Progenitor cell of endocrine pancreas (in vitro differentiated cells): ENCODE results near the gene SART1. TPM values are rescaled to one million over a fixed set of nuclear protein-coding genes. Genes with fewer than 3 reads are reported as not detected.

ENCODE experiments used
- DNase-seq: peaks from one replicate; pipeline ENCODE4 v3.0.0; 2021; ENCODE audit warnings: low spot score; ENCODE audit not compliant: unreplicated experiment
- H3K27ac Mint-ChIP-seq: 2 replicates; pipeline ENCODE4 v1.8.0; 2021; ENCODE audit warnings: mild to moderate bottlenecking, moderate library complexity, mixed read lengths
- H3K27me3 Mint-ChIP-seq: 2 replicates; pipeline ENCODE4 v1.8.0; 2021; ENCODE audit warnings: mixed read lengths
- H3K36me3 Mint-ChIP-seq: 2 replicates; pipeline ENCODE4 v1.8.0; 2022; ENCODE audit warnings: mixed read lengths; ENCODE audit not compliant: insufficient read depth
- H3K4me1 Mint-ChIP-seq: 2 replicates; pipeline ENCODE4 v1.8.0; 2021; ENCODE audit warnings: low read depth, mixed read lengths
- H3K4me3 Mint-ChIP-seq: 2 replicates; pipeline ENCODE4 v1.8.0; 2021; ENCODE audit warnings: low read depth, mild to moderate bottlenecking, moderate library complexity, mixed read lengths
- H3K9me3 Mint-ChIP-seq: 2 replicates; pipeline ENCODE4 v1.8.0; 2021; ENCODE audit warnings: low read depth, mixed read lengths
- CTCF ChIP-seq: fragments of 200-600 bp; sonication (generic); IDR thresholded peaks from one replicate; pipeline ENCODE4 v1.5.0; 2021; ENCODE audit warnings: antibody characterized with exemption, mild to moderate bottlenecking; ENCODE audit not compliant: unreplicated experiment
- total RNA-seq: library from RNA; stranded (reverse); gene quantifications from 2 replicates; pipeline ENCODE4 v1.2.1, GENCODE V29; 2021

Gene SART1
- total RNA-seq, 1 donor from 2014 or later: 53.1 TPM

GRCh38 chr11:65979261-65979759, 17.8 kb downstream of the SART1 start:
- H3K27me3 Mint-ChIP-seq: no peaks in the 10 kb centered on the region
- peaks cover 6% of the 10 kb centered on the region for H3K36me3 Mint-ChIP-seq

GRCh38 chr11:65981101-65981740, 19.7 kb downstream of the SART1 start:
- Mint-ChIP-seq H3K27me3 (no peaks in the 10 kb centered on the region), H3K36me3 (peaks cover 2% of the 10 kb centered on the region), H3K4me3 (no peak overlapping the region), H3K27ac (no peak overlapping the region), H3K9me3 (no peaks in the 10 kb centered on the region), H3K4me1 (no peaks in the 10 kb centered on the region)
- no peak for TF ChIP-seq CTCF
- no peak for DNase-seq

More at GRCh38 chr11:65979261-65979759, 17.8 kb downstream of the SART1 start:
- DNase-seq: no peak
- TF ChIP-seq CTCF: no peak
- Mint-ChIP-seq H3K4me1 (no peaks in the 10 kb centered on the region), H3K27ac (no peak overlapping the region), H3K4me3 (no peak overlapping the region), H3K9me3 (no peaks in the 10 kb centered on the region)

GRCh38 chr11:65981972-65982823, 20.7 kb downstream of the SART1 start:
- no peaks in the 10 kb centered on the region for H3K27me3 Mint-ChIP-seq
- no peak overlapping the region for H3K4me3 Mint-ChIP-seq

GRCh38 chr11:65982824-65983588, 21.5 kb downstream of the SART1 start:
- H3K36me3 Mint-ChIP-seq: peaks cover 2% of the 10 kb centered on the region
- no peak overlapping the region for H3K27ac Mint-ChIP-seq
- H3K9me3 Mint-ChIP-seq: no peaks in the 10 kb centered on the region
- no peak for DNase-seq
- no peaks in the 10 kb centered on the region for H3K27me3 Mint-ChIP-seq
- H3K4me3 Mint-ChIP-seq: no peak overlapping the region
- TF ChIP-seq CTCF: no peak
- H3K4me1 Mint-ChIP-seq: no peaks in the 10 kb centered on the region

More at GRCh38 chr11:65981972-65982823, 20.7 kb downstream of the SART1 start:
- H3K9me3 Mint-ChIP-seq: no peaks in the 10 kb centered on the region
- H3K4me1 Mint-ChIP-seq: no peaks in the 10 kb centered on the region
- no peak overlapping the region for H3K27ac Mint-ChIP-seq
- H3K36me3 Mint-ChIP-seq: peaks cover 2% of the 10 kb centered on the region
- no peak for DNase-seq
- TF ChIP-seq CTCF: no peak

- Mint-ChIP-seq H3K4me3 (no peak overlapping the region), H3K27ac (no peak overlapping the region), H3K4me1 (no peaks in the 10 kb centered on the region), H3K27me3 (no peaks in the 10 kb centered on the region), H3K36me3 (peaks cover 2% of the 10 kb centered on the region), H3K9me3 (no peaks in the 10 kb centered on the region)
- no peak for TF ChIP-seq CTCF
- DNase-seq: no peak
Observed at GRCh38 chr11:65983589-65983987, 22.1 kb downstream of the SART1 start.
